GM21786 (cell line): ENCODE data around the gene CAPRIN1.
"Not testable (repeated sequence)": the region's sequence is repeated elsewhere in the genome, so short reads cannot be mapped to it uniquely, and the experiment has no call there.

ENCODE experiments used
- ATAC-seq: cut with Tn5 transposase; IDR thresholded peaks from one replicate; pipeline ENCODE4 v1.9.1; 2021; ENCODE audit not compliant: unreplicated experiment

The CAPRIN1 gene

DNA sequence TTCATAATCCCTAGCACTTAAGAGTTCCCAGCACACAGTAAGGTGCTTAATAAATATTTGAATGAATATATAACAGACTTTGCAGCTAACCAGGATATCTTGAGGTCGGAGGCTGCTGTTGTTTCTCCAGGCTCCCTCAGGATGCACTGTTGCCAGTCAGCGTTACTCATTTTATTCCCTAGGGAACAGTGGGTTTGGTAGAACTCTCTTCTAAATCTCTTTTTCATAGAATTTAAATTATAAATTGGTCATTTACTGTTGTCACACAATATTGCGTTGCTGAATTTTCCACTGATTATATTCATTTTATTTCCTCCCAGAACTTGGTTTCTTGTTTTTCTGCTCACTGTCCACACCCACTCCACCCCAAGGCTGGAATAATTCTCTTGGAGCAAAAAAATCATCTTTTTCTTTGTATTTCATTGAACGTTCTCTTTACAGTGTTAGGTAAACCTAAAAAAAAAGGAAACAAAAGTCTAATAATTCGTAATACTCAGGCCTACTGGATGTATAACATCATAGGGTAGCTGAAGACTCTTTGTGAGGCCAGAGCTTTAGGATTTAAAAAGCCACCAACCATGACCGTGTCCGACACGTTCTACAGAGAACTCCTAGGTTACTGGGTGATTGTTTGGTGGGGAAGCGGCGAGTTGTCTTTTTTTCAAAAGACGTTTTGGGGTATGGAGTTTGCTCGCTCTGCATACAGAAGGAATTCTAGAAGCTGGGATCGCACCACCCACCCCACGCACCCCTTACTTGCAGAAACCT is 766 bp upstream of the CAPRIN1 start:
- no peak for ATAC-seq

DNA sequence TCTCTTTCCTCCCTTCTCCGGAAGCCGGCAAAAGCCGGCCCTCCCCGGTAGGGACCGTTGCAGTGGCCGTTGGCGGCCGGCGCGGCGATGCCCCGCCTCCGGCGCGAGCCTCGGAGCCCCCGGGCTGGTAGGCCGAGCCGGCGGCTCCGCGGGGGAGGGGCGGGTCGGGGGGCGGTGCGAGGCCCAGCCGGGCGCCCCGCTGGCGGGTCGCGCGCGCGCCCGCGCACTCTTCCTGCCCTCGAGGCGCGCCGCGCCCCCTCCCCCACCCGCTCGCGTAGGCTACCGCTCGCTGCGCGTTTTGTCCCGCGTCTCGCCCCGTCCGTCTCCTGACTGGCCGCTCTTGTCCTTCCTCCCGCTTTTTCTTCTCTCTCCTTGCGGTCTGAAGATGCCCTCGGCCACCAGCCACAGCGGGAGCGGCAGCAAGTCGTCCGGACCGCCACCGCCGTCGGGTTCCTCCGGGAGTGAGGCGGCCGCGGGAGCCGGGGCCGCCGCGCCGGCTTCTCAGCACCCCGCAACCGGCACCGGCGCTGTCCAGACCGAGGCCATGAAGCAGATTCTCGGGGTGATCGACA is 591 bp downstream of the CAPRIN1 start:
- peak; percentile 51 for ATAC-seq

DNA sequence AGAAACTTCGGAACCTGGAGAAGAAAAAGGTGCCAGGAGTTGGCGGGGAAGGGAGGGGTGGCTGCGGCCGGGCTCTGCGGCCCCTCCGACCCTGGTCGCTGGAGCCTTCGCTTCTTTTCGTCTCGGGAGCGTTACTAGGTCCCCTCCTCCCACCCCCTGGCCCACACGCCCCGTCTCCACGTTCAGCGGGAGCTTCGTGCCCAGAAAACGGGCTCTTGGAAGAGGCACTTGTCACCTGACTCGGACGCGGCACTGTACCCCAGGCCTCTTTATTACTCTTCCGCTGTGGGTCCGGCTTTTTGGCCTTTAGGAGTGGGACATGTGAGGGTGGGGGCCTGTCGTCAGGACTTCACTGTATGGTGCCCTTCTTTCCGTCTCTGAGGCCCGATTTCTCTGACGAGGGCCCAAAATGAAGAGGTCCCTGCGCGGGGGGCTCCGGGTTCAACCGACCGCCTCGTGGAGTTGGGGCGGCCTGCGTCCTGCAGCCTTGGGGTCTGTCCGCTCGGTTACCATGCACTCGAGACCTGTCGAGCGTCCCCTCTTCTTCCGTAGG is 1.2 kb downstream of the CAPRIN1 start:
- no peak for ATAC-seq

DNA sequence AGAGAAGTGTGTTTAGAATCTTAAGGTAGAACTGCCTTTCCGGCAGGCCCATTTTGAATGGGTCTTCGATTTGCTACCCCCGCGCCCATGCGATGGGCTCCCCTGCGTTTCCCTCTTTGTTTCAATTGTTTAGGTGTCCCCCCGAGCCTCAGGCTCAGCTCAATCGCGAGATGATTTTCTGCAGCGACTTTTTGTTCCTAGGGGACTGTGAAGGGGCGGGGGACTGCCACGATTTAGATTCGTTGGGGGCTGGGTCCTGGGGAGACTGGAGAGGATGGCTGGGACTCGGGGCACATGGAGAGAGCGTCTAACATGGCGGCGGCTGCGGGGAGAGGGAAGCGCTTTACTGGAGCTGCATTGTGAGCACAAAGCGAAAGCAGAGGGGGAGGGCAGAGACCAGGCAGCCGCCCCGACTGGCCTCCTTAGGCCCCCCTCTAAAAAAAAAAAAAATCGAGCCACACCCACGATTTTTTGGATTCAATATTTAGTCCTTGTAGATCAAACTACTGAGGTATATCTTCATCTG is 1.7 kb downstream of the CAPRIN1 start:
- ATAC-seq: peak; percentile 48

DNA sequence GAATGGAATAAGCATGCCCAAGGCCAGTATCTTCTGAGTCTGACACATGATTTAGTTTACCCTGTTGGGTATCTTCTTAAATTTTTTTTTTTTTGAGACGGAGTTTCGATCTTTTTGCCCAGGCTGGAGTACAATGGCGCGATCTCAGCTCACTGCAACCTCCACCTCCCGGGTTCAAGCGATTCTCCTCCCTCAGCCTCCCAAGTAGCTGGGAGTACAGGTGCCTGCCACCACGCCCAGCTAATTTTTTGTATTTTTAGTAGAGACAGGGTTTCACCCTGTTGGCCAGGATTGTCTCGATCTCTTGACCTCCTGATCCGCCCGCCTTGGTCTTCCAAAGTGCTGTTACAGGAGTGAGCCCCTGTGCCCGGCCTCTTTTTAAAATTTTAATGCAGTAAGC is 2.8 kb downstream of the CAPRIN1 start:
- ATAC-seq: not testable (repeated sequence)

DNA sequence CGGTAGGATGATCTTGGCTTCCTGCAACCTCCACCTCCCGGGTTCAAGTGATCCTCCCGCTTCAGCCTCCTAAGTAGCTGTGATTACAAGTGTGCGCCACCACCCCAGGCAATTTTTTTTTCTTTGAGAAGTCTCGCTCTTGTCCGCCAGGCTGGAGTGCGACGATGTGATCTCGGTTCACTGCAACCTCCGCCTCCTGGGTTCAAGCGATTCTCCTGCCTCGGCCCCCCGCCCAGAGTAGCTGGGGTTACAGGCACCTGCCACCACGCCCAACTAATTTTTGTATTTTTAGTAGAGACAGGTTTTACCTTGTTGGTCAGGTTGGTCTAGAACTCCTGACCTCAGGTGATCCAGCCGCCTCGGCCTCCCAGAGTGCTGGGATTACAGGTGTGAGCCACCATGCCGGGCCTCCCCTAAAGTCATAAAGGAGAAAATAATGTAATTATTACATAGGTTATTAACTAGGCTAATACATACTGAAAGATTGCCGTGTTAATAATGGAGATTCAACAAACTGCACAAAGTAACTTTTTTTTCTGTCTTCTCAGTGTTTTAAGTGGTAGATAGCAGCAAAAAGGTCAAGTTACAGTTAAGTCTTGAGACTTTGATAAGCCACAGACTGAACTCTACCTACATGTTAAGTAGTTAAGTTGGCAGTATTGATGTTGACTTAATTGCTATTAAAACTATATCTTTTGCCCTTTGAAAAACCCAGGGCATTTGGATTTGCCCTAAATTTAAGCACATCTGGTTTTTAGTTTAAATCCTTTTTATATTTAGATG is 3.9 kb downstream of the CAPRIN1 start:
- no peak for ATAC-seq

DNA sequence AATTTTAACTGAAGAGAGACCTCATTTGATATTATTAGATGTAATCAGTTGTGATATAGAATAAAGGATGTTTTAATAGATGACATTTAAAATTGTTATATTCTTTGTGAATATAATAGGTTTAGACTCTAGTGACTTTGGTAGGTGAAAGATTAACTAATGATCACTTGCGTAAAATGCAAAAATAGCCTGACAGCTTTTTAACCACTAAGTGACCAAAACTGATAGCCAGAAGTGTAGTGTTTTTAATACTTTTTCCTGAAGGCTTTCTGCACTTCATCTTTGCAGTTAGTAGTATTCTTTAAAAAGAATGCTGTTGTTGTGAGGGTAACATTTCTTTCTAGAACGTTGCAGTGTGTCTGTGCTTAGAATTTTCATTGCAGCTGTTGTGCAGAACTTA is 5.1 kb downstream of the CAPRIN1 start:
- no peak for ATAC-seq

DNA sequence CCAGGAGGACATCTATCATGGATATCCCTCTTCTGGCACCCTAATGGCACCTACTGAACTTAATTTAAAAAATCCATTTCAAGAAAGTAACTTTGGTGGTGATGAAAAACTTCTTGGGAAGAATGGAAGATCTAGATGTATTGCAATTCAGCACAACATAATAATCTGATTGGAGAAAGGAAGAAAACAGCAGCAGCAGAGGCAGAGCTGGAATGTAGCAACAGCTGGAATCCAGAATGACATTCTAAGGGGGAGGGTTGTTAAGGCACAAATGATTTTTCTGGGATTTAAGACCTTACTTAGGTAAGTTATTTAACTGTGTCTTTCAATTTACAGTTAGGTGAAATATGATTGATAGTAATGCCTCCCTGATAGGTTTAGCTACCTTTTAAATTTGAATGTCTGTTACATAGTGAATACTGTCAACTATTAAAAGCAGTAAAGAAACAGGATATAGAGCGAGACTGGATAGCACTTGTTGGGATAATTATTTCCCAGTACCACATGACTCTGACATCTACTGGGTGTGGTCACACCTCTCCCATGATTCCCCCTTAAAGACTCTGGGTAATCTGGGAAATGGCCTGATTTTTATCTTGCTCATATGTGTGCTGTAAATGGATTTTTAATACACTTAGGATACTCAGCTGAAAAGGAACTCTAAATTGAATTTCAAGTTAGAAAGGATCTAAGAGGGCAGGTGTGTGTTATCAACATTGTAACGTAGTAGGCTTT is 11.7 kb downstream of the CAPRIN1 start:
- no peak for ATAC-seq

DNA sequence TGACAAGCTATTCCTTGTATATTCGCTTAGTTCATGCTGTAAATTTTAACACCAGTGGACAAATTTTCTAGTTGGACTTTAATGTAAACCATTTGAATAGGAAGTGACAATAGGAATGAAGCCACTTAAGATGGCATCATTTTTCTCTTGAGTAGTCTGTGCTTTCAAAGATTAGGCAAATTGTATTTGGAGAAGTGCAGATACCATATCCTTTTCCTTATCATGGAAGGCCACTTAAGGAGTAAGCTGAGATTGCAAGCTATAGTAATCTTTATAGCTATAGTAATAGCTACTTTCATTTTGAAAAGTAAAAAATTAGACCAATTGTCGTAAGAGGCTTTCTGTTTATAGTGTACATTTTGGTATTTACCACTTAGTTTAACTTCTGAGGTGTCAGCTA is 12.8 kb downstream of the CAPRIN1 start:
- no peak for ATAC-seq

DNA sequence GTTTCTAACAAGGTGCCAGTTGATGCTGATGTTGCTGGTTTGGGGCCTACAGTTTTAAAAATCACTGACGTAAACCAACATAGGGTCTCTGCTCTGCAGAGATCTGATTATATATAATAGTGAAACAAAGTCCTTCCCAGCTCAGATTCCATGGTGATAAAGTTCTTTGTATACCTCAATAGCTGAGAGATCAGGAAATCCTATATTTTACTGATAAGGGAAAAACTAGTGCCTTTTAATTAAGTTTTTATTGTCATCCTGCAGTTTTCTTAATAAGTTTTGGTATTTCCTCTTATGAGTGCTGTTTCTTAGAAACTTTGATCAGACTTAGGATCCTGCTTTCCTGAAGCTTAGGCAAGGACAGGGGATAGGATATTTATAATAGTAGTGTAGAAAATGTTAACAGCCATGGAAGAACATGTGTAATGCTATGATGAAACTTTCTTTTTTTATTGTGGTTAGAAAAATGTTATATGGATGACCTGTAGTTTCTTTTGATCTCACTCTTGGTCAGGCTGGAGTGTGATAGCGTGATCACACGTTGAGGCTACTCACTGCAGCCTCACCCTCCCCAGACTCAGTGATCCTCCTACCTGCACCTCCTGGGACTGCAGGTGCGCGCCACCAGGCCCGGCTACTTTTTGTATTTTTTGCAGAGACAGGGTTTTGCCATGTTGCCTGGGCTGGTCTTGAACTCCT is 14.1 kb downstream of the CAPRIN1 start:
- no peak for ATAC-seq

DNA sequence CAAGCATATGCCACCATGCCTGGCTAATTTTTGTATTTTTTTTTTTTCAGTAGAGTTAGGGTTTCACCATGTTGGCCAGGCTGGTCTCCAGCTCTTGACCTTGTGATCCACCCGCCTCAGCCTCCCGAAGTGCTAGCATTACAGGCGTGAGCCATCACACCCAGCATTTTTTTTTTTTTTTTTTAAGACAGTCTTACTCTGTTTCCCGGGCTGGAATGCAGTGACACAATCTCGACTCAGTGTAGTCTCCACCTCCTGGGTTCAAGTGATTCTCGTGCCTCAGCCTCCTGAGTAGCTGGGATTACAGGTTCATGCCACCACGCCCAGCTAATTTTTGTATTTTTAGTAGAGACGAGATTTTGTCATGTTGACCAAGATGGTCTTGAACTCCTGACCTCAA is 15.2 kb downstream of the CAPRIN1 start:
- ATAC-seq: not testable (repeated sequence)

DNA sequence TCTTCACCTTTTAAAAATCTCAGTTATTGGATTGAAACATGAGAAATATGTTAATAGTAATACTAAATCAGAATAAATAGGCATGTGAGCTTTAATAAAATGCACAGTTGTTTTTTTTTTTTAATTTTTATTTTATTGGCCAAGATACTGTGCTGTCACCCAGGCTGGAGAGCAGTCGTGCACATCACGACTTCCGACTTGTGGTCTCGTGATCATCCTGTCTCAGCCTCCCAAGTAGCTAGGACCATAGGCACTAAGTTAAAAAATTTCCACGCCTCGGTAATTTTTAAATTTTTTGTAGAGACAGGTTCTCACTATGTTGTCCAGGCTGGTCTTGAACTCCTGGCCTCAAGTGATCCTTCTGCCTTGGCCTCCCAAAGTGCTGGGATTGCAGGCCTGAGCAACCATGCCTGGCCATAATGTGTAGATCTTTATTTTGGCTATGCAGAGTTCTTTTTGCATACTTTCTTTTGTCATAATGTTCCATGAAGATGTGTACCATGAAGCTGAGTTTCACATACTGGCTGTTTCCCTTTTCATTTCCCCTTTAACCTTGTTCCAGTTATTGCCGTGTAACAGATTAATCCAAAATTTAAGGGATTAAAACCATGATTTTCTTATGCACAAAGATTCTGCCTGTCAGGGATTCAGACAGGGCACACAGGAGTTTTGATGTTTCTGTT is 16.0 kb downstream of the CAPRIN1 start:
- ATAC-seq: no peak

DNA sequence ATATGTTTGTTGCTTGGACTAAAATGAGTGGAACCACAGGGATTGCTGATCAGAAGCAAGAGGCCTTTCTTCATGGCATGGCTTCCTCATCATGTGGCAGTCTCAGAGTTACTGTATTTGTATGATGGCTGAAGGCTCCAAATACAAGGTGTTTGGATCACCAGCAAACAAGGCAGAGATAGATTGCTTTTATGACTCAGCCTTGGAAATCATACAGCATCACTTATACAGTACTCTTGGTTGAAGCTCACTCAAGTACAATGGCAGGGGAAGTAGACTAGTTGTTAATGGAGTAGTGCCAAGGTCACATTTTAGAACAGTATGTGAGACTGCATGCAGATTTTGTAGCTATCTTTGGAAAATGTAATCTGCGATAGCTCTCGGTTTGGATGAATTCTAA is 16.6 kb downstream of the CAPRIN1 start:
- no peak for ATAC-seq

DNA sequence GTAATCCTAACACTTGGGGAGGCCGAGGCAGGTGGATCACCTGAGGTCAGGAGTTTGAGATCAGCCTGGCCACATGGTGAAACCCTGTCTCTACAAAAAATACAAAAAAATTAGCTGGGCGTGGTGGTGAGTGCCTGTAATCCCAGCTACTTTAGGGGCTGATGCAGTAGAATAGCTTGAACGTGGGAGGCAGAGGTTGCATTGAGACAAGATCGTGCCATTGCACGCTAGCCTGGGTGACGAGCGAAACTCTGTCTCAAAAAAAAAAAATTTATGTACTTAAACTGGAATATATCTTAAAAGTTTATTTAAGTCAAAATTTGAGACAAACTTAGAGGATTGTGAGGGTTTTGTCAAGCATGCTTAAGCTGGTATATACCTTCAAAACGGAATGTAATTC is 19.8 kb downstream of the CAPRIN1 start:
- not testable (repeated sequence) for ATAC-seq

DNA sequence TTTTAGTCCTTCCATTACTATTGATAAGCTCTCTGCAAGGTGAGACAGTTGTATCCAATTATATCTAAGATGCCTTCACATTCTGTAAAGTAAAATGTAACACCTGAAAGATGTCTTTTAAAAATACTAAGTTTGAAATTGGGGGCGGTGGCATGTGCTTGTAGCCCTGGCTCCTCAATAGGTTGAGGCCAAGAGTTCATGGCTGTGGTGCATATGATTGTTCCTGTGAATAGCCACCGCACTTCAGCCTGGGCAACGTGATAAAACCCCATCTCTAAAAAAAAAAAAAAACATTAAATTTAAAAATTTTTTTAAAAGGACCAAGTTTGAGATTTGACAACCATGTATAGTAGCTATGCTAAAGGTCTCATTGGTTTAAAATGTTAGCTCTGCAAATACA is 20.5 kb downstream of the CAPRIN1 start:
- ATAC-seq: no peak

DNA sequence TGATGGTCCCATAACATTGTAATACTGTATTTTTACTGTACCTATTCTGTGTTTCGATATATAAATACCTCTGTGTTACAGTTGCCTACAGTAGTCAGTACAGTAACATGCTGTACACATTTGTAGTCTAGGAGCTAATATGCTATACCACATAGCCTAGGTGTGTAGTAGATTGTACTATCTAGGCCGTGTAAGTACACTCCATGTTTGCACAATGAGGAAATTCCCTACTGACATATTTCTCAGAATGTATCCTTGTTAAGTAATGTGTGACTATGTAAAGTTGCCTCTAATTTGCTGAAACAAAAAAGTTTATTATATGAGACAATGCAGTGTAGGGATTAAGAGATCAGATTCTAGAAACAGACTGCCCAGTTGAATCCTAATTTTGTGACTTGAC is 21.3 kb downstream of the CAPRIN1 start:
- no peak for ATAC-seq

DNA sequence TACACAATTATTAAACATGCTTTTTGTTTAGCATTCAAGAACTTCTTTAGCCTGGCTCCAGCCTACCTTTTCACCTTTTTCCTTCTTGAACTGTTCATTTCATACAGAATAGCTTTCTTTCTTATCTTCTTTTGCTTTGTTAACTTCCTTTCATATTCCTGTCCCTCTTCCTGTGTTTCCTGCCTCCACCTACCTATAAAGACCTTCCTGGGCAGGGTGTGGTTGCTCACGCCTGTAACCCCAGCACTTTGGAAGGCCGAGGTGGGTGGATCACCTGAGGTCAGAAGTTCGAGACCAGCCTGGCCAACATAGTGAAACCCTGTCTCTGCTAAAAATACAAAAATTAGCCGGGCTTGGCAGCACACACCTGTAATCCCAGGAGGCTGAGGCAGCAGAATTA is 22.9 kb downstream of the CAPRIN1 start:
- ATAC-seq: no peak

DNA sequence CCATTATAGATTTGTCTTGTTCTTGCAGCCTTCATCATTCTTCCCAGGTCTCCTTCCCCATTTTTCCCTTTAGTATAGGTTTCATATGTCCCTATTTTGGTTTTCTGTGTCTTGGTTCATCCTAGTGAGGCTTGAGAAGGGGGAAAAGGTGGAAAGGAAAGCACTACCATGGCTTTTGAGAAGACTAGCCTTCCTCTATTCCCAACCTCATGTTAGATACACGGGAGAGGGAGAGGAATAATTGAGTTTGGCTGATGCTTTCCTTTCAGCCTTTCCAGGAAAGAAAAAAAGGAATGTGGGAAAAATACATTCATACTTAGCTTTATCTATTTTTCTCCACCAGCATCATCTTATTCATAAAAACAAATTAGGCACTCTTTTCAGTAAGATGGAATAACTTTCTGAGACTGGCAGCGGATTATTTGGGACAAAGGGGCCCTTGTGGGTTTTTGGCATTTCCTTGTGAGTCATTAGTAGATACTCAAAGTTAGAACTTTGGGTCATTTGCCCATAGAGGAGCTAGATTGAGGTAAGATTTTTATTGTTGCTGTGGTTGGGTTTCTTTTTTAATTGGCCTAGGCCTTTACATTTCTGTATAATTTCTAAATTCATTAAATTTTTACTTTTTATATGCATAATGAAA is 23.8 kb downstream of the CAPRIN1 start:
- no peak for ATAC-seq

DNA sequence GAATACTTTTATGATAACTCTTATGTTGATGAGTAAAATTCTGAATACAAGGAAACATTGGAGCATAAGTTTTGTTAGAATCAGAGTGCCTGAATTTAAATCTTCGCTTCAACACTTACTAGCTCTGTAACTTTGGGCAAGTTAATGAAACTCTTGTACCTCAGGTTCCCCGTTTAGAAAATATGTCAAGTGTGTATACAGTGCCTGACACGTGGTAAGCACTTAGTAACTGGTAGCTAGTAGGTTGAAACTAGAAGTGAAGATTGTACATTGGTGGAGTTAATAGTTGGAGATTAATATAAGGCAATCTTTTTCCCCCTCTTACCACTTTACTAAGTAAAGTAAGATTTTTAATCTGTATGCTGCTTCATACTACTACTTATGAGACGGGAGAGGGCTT is 29.1 kb downstream of the CAPRIN1 start:
- no peak for ATAC-seq
